ENCODE data around the gene LTBP2. TPM values are rescaled to one million over a fixed set of nuclear protein-coding genes. Genes with fewer than 3 reads are reported as not detected.

LTBP2 gene
- total and polyA plus RNA-seq, 2 of the 8 experiments (the other 6 are each of a cell fraction or from before 2014, with no cell fraction given): 0.48 to 0.89 TPM

- H3K27me3 ChIP-seq (replicated peaks in 1 of 4; ENCODE audit: control insufficient read depth in 3 of 4, extremely low read depth in 1 of 4, insufficient read depth in 3 of 4, low read length in 3 of 4): no peaks in the 10 kb centered on the region
- H3K56ac ChIP-seq (replicated peaks; ENCODE audit: insufficient read length, low read depth, low read length): no peak overlapping the region
- no peak overlapping the region for H2AK5ac ChIP-seq (ENCODE audit: low read depth, low read length)
- H3K23me2 ChIP-seq (ENCODE audit: low read depth, low read length): no peaks in the 10 kb centered on the region; the same call in 1 of the 2 replicates
- FAIRE-seq (no peak), DNase-seq (ENCODE audit: low read depth in 1 of 2, low spot score in 2 of 2) (no peak)
- no peak overlapping the region for H3K18ac ChIP-seq (ENCODE audit: extremely low read depth, low read length)
- no peak overlapping the region for H2BK12ac ChIP-seq (ENCODE audit: low read depth, low read length)
- H3K4me3 ChIP-seq (ENCODE audit: extremely low read depth in 1 of 4, insufficient read depth in 2 of 4, low read depth in 3 of 4, low read length in 4 of 4): no peak overlapping the region
- H3K79me2 ChIP-seq (ENCODE audit: control insufficient read depth in 1 of 2, insufficient read depth in 2 of 2, low read length in 2 of 2): no peaks in the 10 kb centered on the region
- H2BK5ac ChIP-seq (ENCODE audit: low read depth, low read length): no peak overlapping the region
- H4K20me1 ChIP-seq (replicated peaks in 1 of 2; ENCODE audit: control insufficient read depth in 1 of 2, insufficient read depth in 2 of 2, low read length in 2 of 2): no peaks in the 10 kb centered on the region
- H2BK120ac ChIP-seq (replicated peaks; ENCODE audit: low read depth, low read length): no peak overlapping the region
- H4K5ac ChIP-seq (ENCODE audit: insufficient read length, low read depth, low read length): no peak overlapping the region
- no peak overlapping the region for H3K4me2 ChIP-seq (ENCODE audit: insufficient read depth in 1 of 2, low read depth in 2 of 2, low read length in 2 of 2)
- peaks cover 0 to 11% (median 4%) of the 10 kb centered on the region in 4 experiments; a peak in 5 of 7 replicates for H3K4me1 ChIP-seq (replicated peaks in 1 of 4; ENCODE audit: control insufficient read depth in 3 of 4, insufficient read depth in 4 of 4, low read length in 3 of 4)
- no peak overlapping the region for H2AFZ ChIP-seq (ENCODE audit: low read length)
- no peak overlapping the region for H2BK15ac ChIP-seq (ENCODE audit: low read length)
- H3K14ac ChIP-seq (ENCODE audit: insufficient read length): no peak overlapping the region
- H4K8ac ChIP-seq (ENCODE audit: extremely low read depth, insufficient read depth, low read length): no peak overlapping the region
- WGBS, 2 experiments (ENCODE audit: extremely low coverage in 1 of 2, insufficient coverage in 1 of 2, insufficient read length in 1 of 2, insufficient replicate concordance in 2 of 2, low coverage in 1 of 2, low lambda C conversion rate in 2 of 2, missing lambda C conversion rate in 1 of 2): 89% methylated on average over 13 of the region's 13 CpGs; no CpG with 5 or more reads in 1 of the 2 experiments
- TF ChIP-seq USF2 (IDR thresholded peaks at IDR 0.05; ENCODE audit: low read length): no peak
- TF ChIP-seq CREB1 (IDR thresholded peaks at IDR 0.05): no peak
- no peak for TF ChIP-seq RXRA (IDR thresholded peaks at IDR 0.05; ENCODE audit: insufficient read depth, low read depth, low read length)
- no peak for TF ChIP-seq TEAD4 (IDR thresholded peaks at IDR 0.05; ENCODE audit: low read depth, low read length)
- TF ChIP-seq E2F6 (IDR thresholded peaks at IDR 0.05): no peak
- no peak for TF ChIP-seq POLR2AphosphoS5 (IDR thresholded peaks at IDR 0.05; ENCODE audit: low read depth, low read length)
- no peak for TF ChIP-seq BRCA1 (IDR thresholded peaks at IDR 0.05; ENCODE audit: low read depth, low read length)
- TF ChIP-seq CEBPB (IDR thresholded peaks at IDR 0.05; ENCODE audit: low read depth, low read length): no peak
- TF ChIP-seq SIN3A (conservative IDR thresholded peaks at IDR 0.05 in 1 of 2, IDR thresholded peaks at IDR 0.05 in 1 of 2; ENCODE audit: low read depth in 1 of 2, low read length in 2 of 2): no peak
- no peak overlapping the region for H4K91ac ChIP-seq (replicated peaks; ENCODE audit: insufficient read length, low read length)
- no peak overlapping the region for H3K4ac ChIP-seq (replicated peaks; ENCODE audit: insufficient read length, low read depth, low read length)
- no peaks in the 10 kb centered on the region for H3K79me1 ChIP-seq (ENCODE audit: low read depth, low read length)
- no peaks in the 10 kb centered on the region for H3K36me3 ChIP-seq (ENCODE audit: control insufficient read depth in 2 of 4, insufficient read depth in 4 of 4, low read length in 3 of 4)
- ChIA-PET CTCF (ENCODE audit: partially characterized antibody) (interaction anchor here (0.6 to 8.7 kb wide), 5 partner anchors 18 to 206 kb away, joined by 3 to 87 read pairs (median 4); partner anchors contain the start of gene LTBP2), POLR2A (ENCODE audit: partially characterized antibody) (interaction anchor here (0.8 kb wide), 1 partner anchor 129 kb away, joined by 3 read pairs; no protein-coding TSS in a partner anchor)
- H3K23ac ChIP-seq (ENCODE audit: insufficient read length): no peak overlapping the region
- no peak overlapping the region for H3K27ac ChIP-seq (ENCODE audit: low read depth, low read length)
- no peak overlapping the region for H2BK20ac ChIP-seq (ENCODE audit: low read length)
- no peak overlapping the region for H3K9ac ChIP-seq (replicated peaks in 1 of 4; ENCODE audit: extremely low read depth in 1 of 4, low read depth in 3 of 4, low read length in 3 of 4)
- no peaks in the 10 kb centered on the region for H3K9me3 ChIP-seq (ENCODE audit: insufficient read depth in 2 of 2, low read depth in 1 of 2, low read length in 1 of 2)
Measured at GRCh38 chr14:74645756-74646470, 33.9 kb upstream of the LTBP2 start.

Measured in H1 (cell line).